Body of pancreas (tissue), 4 donors: ENCODE data around the gene PPM1K. TPM values are rescaled to one million over a fixed set of nuclear protein-coding genes. Genes with fewer than 3 reads are reported as not detected.

Experiments used
- ATAC-seq: fragments of 150-250 bp; one replicate; pipeline ENCODE4 v1.9.1; 2016
- DNase-seq, 4 donors: peaks; one replicate each; pipeline ENCODE4 v3.0.0-alpha.2; 2019
- H3K27ac ChIP-seq, 4 donors: fragments of 200-600 bp; sonication (generic); 1 replicate in 3 of 4; 2 replicates in 1 of 4; pipeline versions ENCODE4 v1.5.1 to v1.6.1; 2016 to 2019; ENCODE audit warnings: mild to moderate bottlenecking in 1 of 4, mixed read lengths in 1 of 4, moderate library complexity in 1 of 4
- H3K27me3 ChIP-seq, 2 donors: fragments of 200-600 bp; sonication (generic); one replicate each; pipeline ENCODE4 v1.6.0; 2016; ENCODE audit warnings: mild to moderate bottlenecking in 1 of 2
- H3K36me3 ChIP-seq, 2 donors: fragments of 200-600 bp; sonication (generic); replicated peaks in 1 of 2; 2 replicates each; pipeline ENCODE4 v1.5.1; 2016; ENCODE audit warnings: low read depth in 2 of 2; ENCODE audit not compliant: insufficient read depth in 1 of 2
- H3K4me1 ChIP-seq: fragments of 200-600 bp; sonication (generic); one replicate; pipeline ENCODE4 v1.6.0; 2016
- H3K4me3 ChIP-seq, 2 donors: fragments of 200-600 bp; sonication (generic); 1 replicate in 1 of 2; 2 replicates in 1 of 2; pipeline ENCODE4 v1.5.1; 2016 to 2019
- H3K9me3 ChIP-seq, 3 donors: fragments of 200-600 bp; sonication (generic); 1 replicate in 2 of 3; 2 replicates in 1 of 3; pipeline ENCODE4 v1.5.1; 2016
- POLR2A ChIP-seq, 3 donors: fragments of 450-650 bp; IDR thresholded peaks; one replicate each; pipeline ENCODE4 v1.6.1; 2016; ENCODE audit warnings: antibody characterized with exemption in 3 of 3, mild to moderate bottlenecking in 2 of 3
- WGBS, 2 donors: methylation state at CpG; one replicate each; pipeline ENCODE4 v1.1.5; 2017; 5-methylcytosine and 5-hydroxymethylcytosine counted together
- intact Hi-C: fragments of 100-400 bp; cut with DNase I; formaldehyde crosslinking; loops from one replicate; pipeline ENCODE4 v1.15.1; 2023
- small RNA-seq: library from RNA; depleted of rRNA; stranded (forward); fragments of <200 nt; gene quantifications from one replicate; pipeline ENCODE3, GENCODE V24; 2016
- total RNA-seq, 2 donors: library from RNA; depleted of rRNA; stranded (reverse); fragments of >200 nt; gene quantifications; one replicate each; pipeline ENCODE4 v1.1.0, GENCODE V29; 2016
- TF ChIP-seq, protein P1 (sequence below), 7 experiments: fragments of 450-650 bp in 4 of 7; fragments of 200-600 bp in 3 of 7; sonication (generic) in 3 of 7; IDR thresholded peaks; one replicate each; pipeline ENCODE4 v1.5.1; 2016 to 2019; ENCODE audit warnings: antibody characterized with exemption in 7 of 7

PPM1K gene
- total RNA-seq, 2 donors from 2014 or later: 29.3 to 56.4 TPM

DNA sequence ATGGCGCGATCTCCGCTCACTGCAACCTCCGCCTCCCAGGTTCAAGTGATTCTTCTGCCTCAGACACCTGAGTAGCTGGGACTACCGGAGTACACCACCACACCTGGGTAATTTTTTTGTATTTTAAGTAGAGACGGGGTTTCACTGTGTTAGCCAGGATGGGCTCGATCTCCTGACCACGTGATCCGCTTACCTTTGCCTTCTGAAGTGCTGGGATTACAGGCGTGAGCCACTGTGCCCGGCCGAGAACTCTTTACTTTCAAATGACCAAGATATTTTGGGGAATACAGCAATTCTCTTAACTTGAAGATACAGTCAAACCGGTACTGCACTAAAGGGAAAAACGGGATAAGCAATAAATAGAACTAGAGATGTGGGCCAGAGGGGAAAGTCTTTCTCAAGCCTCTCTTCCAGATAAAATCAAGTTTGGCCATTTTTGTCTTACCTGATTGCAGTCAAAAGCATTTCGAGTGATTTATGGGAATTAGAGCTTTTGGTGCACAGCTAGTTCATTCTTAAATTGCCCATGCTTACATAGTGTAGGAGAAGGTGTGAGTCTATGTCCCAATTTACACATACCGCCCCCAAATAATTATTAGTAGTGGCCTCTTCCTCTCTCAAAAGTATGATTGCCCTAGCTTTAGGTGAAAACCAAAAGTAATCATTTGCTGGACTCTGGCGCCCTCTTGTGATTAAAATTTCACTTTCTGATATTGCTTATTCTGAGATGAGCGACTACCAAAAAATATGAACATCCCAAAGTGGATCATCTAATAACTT, 72.7 kb downstream of the PPM1K start:
- 49 to 50% methylated on average over 18 of the region's 18 CpGs for WGBS, 2 donors
- no peak for ATAC-seq

GRCh38 chr4:88208156-88208555, 76.2 kb downstream of the PPM1K start:
- H3K4me3 ChIP-seq: no peak overlapping the region
- DNase-seq (no peak), ATAC-seq (no peak)
- H3K4me1 ChIP-seq: no peaks in the 10 kb centered on the region
- no peak overlapping the region for H3K27ac ChIP-seq
- H3K36me3 ChIP-seq: no peaks in the 10 kb centered on the region
- 58 to 63% methylated on average over 4 of the region's 4 CpGs for WGBS, 2 donors
- no peaks in the 10 kb centered on the region for H3K27me3 ChIP-seq
- TF ChIP-seq, protein P1, sequence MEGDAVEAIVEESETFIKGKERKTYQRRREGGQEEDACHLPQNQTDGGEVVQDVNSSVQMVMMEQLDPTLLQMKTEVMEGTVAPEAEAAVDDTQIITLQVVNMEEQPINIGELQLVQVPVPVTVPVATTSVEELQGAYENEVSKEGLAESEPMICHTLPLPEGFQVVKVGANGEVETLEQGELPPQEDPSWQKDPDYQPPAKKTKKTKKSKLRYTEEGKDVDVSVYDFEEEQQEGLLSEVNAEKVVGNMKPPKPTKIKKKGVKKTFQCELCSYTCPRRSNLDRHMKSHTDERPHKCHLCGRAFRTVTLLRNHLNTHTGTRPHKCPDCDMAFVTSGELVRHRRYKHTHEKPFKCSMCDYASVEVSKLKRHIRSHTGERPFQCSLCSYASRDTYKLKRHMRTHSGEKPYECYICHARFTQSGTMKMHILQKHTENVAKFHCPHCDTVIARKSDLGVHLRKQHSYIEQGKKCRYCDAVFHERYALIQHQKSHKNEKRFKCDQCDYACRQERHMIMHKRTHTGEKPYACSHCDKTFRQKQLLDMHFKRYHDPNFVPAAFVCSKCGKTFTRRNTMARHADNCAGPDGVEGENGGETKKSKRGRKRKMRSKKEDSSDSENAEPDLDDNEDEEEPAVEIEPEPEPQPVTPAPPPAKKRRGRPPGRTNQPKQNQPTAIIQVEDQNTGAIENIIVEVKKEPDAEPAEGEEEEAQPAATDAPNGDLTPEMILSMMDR (IDR thresholded peaks at IDR 0.05): no peak
- no peak for TF ChIP-seq POLR2A (IDR thresholded peaks at IDR 0.05)
- intact Hi-C loops: loop anchor here (10.0 kb wide), 1 partner anchor 523 kb away; no protein-coding TSS in a partner anchor
- no peaks in the 10 kb centered on the region for H3K9me3 ChIP-seq

More for the DNA sequence above, 72.7 kb downstream of the PPM1K start:
- H3K4me1 ChIP-seq: peaks cover 8% of the 10 kb centered on the region
- no peaks in the 10 kb centered on the region for H3K27me3 ChIP-seq
- intact Hi-C loops: loop anchor here (5.0 to 10.0 kb wide), 2 partner anchors 174 to 357 kb away; no protein-coding TSS in a partner anchor
- TF ChIP-seq, protein P1 (IDR thresholded peaks at IDR 0.05): peak; percentile 65 to 89 (median 78)
- no peak for TF ChIP-seq POLR2A (IDR thresholded peaks at IDR 0.05)
- no peak overlapping the region for H3K27ac ChIP-seq
- no peak overlapping the region for H3K4me3 ChIP-seq
- peak; percentile 28 to 57 (median 40) for DNase-seq
- H3K9me3 ChIP-seq: no peaks in the 10 kb centered on the region
- no peaks in the 10 kb centered on the region for H3K36me3 ChIP-seq

Small RNAs within 50 kb of the gene (small RNA-seq; reads per million reads assigned to genes)
- gene RF00019 (not detected), gene RNU6-1298P (not detected)

Other genes starting within 250 kb of the PPM1K start
- gene ABCG2, start 125.9 kb downstream of the PPM1K start, total RNA-seq: 1 to 10 TPM in 1 of 2 donors, under 1 TPM in 1; 0.66 to 2.1 TPM
- gene HERC6, start 94.3 kb upstream of the PPM1K start, total RNA-seq: 1 to 10 TPM; 2.3 to 8.8 TPM
- 1 to 10 TPM; 2.6 to 3.9 TPM for gene HERC5, start 172.6 kb upstream of the PPM1K start, total RNA-seq
- gene PYURF, start 239.2 kb upstream of the PPM1K start, total RNA-seq: 10 to 100 TPM; 56.4 to 79.4 TPM